ENCODE measurements around the gene ATP5F1B.

- TF ChIP-seq POLR2A (IDR thresholded peaks at IDR 0.05; ENCODE audit: low read length) (peak; percentile 72), GATA1 (IDR thresholded peaks at IDR 0.05; ENCODE audit: low read depth, low read length) (no peak)
These were observed 9.7 kb downstream of the ATP5F1B start for GRCh38 chr12:56635806-56636674.
